Midbrain (tissue), 1 donor: ENCODE data around the gene LCE2B.
A peak's percentile ranks its signal among the peaks of the same experiment; 100 is the strongest.
"Not testable (repeated sequence)": the region's sequence is repeated elsewhere in the genome, so short reads cannot be mapped to it uniquely, and the experiment has no call there.

Experiments used
- DNase-seq: peaks from one replicate; lab custom pipeline; 2025; lab: John Stamatoyannopoulos, UW

LCE2B gene, protein sequence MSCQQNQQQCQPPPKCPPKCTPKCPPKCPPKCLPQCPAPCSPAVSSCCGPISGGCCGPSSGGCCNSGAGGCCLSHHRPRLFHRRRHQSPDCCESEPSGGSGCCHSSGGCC

DNA sequence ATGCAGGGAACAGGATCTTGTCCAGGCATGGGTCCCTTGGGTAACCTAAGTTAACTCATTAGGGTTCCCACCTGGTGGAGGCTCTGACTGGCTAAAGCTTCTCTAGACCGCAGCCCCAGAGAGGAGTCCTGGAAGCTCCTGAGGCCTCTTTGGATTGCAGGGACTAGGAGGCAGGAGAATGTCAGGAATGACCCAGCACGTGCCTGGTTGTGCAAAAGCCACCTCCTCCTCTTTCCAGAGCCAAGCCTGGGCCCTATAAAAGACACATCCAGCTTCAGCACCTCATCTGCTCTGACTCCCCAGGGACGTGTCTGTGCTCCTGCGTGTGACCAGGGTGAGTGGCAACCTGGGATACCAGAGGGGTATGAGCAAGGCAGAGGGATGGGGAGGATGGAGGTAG, at the start of gene LCE2B:
LCE2B (plus strand) TSS at position 301 of the 400 bp plus-strand sequence. CDS start 721 bp downstream, outside the sequence.
- not testable (repeated sequence) for DNase-seq

DNA sequence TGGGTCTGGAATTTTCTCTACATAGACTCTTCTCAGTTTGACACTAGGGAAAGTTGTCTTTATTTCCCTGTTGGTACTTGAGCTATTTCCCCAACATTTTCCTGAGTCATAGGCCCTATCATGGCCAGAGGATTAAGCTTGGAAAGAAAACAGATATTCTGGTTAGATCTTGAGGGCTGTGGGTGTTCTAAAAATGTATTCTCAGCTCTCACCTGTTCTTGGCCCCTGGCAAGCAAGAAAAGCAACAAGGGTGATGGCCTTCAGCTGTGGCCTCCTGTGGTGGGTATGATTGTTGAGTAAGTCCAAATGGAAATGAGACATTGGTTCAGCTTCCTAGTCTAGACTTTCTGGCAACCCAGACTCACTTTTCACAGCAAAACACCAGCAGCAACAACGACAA, 45.6 kb upstream of the LCE2B start:
- no peak for DNase-seq

DNA sequence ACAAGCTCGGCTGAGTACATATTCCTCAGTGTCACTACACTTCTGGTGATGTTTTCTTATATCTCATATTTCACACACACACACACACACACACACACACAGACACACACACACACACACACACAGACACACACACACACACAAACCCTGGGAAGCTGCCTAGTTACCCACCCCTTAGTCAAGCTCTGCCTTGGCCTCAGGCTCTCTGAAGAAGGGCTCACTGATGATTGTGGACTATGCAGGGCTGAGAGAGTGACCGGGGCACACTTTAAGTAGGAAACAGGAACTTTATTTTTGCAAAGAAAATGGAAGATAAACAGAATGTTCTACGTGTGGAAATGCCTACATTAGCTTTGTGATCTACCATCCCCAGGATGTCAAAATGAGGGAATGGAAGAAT, 42.0 kb upstream of the LCE2B start:
- no peak for DNase-seq

DNA sequence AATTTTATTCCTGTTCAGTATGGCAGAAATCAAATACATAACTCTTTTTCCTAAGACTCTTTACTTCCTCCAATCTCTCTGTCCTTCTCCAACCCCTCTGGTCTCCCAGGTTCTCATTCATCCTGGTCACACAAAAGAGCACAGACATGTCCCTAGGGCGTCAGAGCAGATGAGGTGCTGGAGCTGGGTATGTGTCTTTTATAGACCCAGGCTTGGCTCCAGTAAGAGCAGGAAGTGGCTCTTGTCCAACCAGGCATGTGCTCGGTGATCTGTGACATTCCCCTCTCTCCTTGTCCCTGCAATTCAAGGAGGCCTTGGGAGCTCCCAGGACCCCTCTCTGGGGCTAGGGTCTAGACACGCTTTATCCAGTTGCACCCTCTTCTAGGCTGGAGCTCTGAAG, 40.8 kb upstream of the LCE2B start:
- no peak for DNase-seq

DNA sequence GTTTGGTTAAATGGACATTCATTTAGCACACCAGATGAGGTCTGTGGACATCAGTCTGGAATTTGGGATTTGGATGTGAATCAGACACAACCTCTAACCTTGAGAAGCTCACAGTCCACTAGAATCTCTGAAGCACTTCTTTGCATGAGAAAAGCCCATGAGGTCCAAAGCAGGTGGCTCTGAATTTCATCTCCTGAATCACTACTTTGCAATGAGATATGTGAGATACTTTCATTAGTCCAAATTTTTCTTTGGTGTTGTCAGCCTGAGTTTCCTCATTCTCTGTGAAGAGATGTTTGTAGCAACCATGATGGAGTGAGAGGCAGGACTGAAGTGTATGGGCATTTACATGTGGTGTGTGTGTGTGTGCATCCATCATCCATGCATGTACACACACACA, 39.3 kb upstream of the LCE2B start:
- DNase-seq: no peak

DNA sequence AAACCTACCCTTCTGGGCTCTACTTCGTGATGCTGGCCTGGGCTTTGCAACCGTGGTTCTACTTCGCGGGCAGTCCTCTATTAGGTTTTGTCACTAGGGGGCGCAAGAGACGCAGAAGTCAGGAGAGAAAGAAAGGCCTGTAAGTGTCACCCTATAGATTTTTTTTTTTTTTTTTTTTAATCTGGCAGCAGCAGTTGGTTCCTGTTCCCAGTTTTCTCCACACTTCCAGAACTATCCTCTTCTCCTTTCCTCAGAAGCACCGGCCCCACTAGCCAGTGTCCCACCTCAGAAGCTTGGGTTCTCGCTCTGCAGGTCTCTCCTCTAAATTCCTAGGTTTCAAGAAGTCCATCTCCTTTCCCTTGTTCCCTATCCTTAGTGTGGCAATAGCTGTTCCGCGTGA, 31.8 kb upstream of the LCE2B start:
- DNase-seq: peak; percentile 46

DNA sequence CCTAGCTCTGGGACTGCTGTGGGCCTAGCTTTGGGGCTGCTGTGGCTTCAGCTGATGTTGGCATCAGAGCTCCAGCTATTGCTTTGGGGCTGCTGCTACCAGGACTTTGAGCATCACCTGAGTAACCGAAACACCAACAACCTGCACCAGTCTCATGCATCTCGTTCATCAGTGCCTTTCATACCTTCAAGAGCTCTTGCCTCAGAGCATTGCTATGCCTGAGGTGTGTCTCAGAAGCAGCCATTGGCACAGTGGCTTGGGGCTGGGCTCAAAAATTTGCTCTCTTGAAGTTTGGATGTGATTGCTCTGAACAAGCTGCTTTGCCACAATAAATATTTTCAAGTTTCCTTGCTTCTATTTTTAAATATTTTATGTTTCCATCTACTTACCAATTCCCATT, 29.5 kb upstream of the LCE2B start:
- no peak for DNase-seq

DNA sequence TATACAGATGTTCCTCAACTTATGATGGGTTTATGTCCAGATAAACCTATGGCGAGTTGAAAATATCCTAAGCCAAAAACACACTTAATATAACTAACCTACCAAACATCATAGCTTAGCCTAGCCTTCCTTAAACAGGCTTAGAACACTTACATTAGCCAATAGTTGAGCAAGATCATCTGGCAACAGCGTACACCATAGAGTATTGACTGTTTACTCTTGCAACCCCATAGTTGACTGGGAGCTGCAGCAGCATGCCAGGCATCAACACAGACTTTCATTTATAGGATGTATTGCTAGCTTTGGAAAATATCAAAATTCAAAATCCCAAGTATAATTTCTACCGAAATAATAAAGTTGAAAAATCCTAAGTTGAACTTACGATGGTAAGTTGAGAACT, 28.2 kb upstream of the LCE2B start:
- no peak for DNase-seq

DNA sequence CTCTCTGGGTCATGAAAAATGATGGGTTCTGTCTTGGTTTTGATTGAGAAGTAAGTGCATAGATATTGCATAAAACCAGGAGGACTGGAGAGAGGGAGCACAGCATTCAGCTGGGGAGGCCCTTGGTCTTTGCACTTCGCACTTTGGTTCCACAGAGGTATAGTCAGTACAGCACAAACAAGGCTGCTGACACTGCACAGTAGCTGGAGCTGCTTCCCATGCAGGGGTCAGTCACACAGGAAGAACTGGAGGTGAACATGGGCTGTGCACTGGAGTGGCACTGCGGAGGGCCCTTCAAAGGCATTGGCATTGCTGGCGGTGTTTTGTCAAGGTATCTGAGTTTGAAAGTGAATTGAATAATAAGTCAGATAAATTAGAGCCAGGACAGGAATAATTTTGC, 27.3 kb upstream of the LCE2B start:
- DNase-seq: no peak

DNA sequence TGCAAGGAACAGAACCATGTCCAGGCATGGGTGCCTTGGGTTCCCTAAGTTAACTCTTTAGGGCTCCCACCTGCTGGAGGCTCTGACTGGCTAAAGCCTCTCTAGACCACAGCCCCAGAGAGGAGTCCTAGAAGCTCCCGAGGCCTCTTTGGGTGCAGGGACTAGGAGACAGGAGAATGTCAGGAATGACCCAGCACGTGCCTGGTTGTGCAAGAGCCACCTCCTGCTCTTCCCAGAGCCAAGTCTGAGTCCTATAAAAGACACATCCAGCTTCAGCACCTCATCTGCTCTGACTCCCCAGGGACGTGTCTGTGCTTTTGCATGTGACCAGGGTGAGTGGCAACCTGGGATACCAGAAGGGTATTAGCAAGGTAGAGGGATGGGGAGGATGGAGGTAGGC, 22.8 kb upstream of the LCE2B start, which contains the start of gene LCE2D:
LCE2D (plus strand) TSS at position 283 of the 400 bp plus-strand sequence. CDS start 726 bp downstream, outside the sequence.
- no peak for DNase-seq

DNA sequence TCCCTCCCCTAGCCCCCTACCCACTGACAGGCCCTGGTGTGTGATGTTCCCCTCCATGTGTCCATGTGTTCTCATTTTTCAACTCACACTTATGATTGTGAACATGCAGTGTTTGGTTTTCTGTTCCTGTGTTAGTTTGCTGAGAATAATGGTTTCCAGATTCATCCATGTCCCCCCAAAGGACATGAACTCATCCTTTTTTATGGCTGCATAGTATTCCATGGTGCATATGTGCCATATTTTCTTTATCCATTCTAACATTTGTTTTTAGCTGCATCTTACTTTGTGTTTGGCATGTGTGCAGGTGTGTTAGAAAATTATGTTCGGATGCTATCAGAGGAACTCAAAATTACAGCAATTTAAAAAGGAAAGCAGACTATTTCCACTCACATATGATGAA, 19.8 kb upstream of the LCE2B start:
- DNase-seq: not testable (repeated sequence)

DNA sequence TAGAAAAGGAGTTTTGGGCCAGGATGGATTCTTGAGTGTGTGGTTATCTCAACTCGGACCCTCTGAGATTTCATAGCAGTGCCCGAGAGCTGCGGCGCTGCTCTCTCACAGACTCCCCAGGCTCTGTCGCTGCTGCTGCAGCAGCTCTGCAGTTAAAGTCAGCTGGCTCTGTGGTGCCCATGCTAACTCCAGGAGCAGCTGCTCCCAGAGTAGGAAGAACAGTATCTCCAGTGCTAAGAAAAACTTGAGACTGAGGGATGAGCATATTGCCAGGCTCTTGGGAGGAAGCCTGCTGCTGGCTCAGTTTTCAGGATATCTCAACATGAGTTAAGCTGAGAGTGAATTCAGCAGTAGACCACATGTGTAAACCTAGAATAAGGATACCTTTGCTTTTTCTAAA, 18.3 kb upstream of the LCE2B start:
- DNase-seq: no peak

DNA sequence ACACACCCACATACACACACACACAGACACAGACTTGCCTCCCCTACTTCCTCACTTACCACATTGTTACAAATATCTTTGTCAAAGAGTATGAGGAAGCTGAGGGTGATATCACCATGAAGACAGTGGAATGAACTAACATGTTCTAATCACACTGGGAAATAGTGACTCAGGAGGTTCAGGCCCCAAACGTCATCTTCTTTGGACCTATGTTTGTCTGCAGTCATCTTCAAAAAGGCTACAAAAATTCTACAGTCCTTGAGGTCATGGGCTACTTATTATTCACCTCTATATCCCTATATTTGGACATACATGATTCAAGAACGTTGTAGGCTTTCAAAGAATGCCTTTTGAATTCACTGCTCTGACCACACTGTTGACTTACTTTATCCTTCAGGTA, 12.9 kb upstream of the LCE2B start:
- no peak for DNase-seq

DNA sequence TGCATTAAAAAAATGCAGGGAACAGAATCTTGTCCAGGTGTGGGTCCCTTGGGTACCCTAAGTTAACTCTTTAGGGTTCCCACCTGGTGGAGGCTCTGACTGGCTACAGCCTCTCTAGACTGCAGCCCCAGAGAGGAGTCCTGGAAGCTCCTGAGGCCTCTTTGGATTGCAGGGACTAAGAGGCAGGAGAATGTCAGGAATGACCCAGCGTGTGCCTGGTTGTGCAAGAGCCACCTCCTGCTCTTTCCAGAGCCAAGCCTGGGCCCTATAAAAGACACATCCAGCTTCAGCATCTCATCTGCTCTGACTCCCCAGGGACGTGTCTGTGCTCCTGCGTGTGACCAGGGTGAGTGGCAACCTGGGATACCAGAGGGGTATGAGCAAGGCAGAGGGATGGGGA, 10.9 kb upstream of the LCE2B start, which contains the start of gene LCE2C:
LCE2C (plus strand) TSS at position 297 of the 400 bp plus-strand sequence. CDS start 737 bp downstream, outside the sequence.
- not testable (repeated sequence) for DNase-seq

DNA sequence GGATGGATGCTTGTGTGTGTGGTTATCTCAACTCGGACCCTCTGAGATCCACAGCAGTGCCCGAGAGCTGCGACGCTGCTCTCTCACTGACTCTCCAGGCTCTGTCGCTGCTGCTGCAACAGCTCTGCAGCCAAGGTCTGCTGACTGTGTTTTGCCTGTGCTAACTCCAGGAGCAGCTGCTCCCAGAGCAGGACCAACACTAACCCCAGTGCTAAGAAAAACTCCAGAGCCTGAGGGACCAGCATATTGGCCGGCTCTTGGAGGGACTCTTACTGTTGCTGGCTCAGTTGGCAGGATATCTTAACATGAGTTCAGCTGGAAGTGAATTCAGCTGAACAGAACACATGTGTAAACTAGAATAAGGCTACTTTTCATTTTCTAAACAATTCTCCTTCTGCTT, 6.5 kb upstream of the LCE2B start:
- no peak for DNase-seq

DNA sequence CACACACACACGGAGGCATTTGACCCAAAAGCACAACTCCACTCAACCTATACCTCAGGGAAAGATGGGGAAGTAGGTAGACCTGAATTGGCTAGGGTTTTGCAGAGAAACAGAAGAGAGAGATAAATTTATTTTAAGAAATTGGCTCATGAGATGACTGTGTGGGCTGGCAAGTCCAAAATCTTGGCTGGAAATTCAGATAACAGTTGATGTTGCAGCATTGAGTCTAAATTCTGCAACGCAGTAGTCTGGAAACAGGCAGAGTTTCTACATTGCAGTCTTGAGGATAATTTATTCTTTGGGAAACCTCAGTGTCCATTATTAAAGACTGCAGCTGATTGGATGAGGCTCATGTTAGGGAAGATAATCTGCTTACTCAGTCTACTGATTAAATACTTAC, 4.3 kb upstream of the LCE2B start:
- DNase-seq: no peak

DNA sequence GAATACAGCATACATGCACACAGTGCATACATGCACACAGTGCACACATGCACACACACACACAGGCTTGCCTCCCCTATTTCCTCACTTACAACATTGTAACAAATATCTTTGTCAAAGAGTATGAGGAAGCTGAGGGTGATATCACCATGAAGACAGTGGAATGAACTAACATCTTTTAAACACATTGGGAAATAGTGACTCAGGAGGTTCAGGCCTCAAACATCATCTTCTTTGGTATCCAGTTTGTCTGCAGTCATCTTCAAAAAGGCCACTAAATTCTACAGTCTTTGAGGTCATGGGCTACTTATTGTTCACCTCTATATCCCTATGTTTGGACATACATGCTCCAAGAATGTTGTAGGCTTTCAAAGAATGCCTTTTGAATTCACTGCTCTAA, 2.1 kb upstream of the LCE2B start:
- no peak for DNase-seq

DNA sequence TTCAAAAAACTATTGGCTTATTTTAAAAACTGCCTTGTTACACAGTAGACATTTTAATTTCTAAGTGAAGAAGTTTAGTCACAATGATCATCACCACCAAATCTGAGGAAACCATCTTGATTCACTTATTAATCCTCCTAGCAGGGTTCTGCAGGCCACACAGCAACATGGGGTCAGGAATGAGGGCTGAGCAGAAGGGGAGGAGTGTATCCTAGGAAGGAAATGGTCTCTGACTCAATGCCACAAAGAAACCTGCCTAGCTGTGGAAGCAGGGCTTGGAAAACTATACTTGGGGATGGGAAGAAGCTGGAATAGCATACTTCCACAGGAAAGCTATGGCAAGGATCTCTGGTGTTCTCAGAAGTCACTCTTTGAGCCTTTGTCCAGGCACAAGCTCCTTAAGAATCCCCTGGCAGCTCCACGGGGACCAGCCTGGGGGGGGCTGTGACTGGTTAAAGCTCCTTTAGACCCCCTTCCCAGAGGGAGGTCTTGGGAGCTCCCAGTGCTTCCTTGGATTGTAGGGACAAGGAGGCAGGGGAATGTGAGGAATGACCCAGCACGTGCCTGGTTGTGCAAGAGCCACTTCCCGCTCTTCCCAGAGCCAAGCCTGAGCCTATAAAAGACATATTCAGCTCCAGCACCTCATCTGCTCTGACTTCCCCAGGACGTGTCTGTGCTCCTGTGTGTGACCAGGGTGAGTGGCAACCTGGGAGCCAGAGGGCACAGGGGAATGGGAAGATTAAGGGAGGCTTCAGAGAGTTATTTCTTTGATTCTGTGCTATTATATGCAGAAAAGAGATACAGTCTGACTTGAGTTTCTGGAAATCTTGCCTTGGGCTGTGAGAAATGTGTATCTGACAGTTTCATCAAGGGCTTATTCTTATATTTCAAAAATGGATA, 12.0 kb downstream of the LCE2B start, which contains the start of gene LCE2A:
LCE2A (plus strand) TSS at position 645 of the 900 bp plus-strand sequence. CDS start 557 bp downstream, outside the sequence.
- DNase-seq: no peak

DNA sequence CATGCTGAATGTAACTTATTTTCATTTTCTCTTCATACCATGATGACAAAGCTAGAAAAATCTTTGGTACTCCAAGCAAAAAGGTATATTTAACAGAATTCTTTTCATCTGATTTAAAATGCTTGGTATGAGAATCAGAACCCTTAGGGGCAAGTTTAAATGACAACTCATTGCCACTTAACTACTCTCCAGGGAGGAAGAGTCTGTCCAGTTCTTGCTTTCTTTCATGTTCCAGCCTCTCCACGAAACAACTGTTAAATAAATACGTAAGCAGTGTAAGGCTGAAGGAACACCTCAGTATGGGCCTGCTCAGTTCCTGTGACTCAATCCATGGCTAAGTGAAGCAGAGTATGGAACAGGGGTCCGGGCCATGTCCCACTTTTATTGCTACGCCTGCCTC, 13.8 kb downstream of the LCE2B start:
- DNase-seq: no peak

DNA sequence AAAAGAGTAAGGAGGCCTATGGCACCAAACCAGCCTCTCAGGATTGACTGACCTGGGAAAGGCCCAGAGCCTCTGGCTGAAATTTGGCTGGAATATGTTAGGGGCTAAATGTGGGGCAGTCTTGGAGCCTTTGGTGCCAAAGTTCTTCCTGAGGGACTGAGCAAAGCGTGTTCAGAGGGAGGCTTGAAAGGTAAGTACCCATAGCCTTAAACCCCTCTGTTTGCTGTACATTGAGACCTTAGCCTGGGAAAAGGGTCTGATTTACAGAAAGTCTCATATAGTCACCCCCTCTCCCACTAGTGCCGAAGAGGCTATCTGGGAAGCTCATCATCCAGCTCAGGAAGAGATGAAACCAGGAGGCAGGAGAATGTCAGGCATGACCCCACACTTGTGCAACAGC, 21.9 kb downstream of the LCE2B start, which contains the start of gene LCE4A:
LCE4A (plus strand) TSS at position 301 of the 400 bp plus-strand sequence. CDS start 916 bp downstream, outside the sequence.
- DNase-seq: no peak

DNA sequence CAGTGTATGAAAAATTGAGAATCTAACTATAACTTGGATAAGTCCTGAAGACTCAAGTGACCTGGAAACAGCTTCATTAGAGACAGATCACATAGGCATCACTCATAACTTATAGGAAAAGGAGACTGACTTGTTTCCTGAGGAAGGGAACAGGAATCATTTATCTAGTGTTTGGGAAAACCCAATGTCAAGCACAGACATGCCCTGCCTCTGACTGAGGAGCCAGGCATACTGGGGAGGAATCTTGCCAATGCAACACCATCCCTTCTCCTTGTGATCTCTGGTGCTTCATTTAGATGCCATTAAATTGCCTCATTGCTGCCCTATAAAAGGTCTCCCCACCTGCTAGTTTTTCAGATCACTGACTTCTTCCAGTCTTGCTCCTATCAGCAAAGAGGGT, 32.3 kb downstream of the LCE2B start:
- no peak for DNase-seq

DNA sequence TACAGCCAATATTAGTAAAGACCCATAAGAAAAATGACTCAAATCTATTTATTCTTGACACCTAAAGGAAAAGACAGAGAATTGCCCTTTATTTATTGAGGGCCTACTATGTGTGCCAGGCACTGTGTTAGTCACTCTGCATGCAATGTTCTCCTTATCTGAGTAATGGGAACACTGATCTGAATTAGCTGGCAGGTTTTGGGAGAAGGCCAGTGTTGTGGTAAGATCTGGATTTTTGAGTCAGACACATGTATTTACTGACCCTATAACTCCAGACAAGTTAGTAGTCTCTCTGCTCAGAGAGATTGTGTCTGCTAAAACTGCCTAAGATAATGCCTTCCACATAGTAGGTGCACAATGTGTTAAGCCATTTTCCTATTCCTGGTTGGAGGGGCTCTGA, 39.3 kb downstream of the LCE2B start:
- DNase-seq: no peak

DNA sequence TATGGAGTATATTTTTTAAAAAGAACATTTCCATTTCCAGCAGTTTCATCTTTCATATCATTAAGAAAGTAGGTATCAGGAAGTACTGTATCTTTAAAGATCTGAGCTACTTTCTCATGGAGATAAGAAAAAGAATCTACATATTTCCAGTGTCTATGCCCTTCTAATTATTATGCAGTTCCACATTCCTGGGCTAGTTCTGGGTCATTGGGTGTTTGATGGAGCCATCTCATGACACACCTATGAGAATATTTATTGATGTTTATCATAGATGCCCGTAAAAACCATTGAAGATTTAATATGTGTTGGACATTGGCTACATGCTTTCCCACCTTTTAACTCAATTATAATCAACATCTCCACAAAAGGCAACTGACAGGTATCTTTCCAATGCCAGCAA, 43.1 kb downstream of the LCE2B start:
- no peak for DNase-seq
